Sigmoid colon (tissue), 4 donors: ENCODE results near the gene TOP1.

Source experiments
- EP300 ChIP-seq, 4 donors: sonication (generic); formaldehyde crosslinking; IDR thresholded peaks; one replicate each; pipeline ENCODE4 v1.6.1; 2017; ENCODE audit warnings: antibody characterized with exemption in 4 of 4
- POLR2A ChIP-seq, 2 donors: fragments of 450-650 bp; IDR thresholded peaks; one replicate each; pipeline ENCODE4 v1.6.1; 2016; ENCODE audit warnings: antibody characterized with exemption in 2 of 2, mild to moderate bottlenecking in 2 of 2, moderate library complexity in 2 of 2
- TF ChIP-seq, protein P1 (sequence below), 4 experiments: fragments of 450-650 bp in 3 of 4; fragments of 200-600 bp in 1 of 4; IDR thresholded peaks; one replicate each; pipeline ENCODE4 v1.5.1; 2016 to 2019; ENCODE audit warnings: antibody characterized with exemption in 4 of 4, mild to moderate bottlenecking in 3 of 4, moderate library complexity in 2 of 4

DNA sequence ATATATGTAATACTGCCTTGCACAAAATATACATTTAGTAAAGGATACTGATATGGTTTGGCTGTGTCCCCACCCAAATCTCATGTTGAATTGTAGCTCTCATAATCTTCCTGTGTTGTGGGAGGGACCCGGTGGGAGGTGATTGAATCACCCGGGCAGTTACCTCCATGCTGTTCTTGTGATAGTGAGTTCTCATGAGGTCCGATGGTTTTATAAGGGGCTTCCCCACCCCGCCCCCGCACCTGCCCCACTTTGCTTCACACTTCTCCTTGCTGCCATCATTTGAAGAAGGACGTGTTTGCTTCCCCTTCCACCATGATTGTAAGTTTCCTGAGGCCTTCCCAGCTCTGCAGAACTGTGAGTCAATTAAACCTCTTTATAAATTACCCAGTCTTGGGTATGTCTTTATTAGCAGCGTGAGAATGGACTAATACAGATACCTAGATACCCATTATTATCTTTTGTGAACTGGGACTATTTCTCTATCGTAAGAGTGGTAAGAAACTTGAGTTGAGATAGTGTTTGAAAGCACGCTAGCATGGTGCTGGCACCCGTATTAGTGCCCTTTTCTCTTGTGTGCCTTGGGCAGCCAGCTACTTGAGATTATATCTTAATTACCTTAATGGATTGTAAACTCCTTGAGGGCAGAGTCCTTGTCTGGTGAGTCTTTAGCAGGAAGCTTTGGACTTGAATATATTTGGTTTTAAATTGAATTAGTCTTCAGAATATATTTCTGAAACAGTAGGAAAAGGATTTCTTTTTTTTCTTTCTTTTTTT is 25.6 kb downstream of the TOP1 start:
- TF ChIP-seq, protein P1, sequence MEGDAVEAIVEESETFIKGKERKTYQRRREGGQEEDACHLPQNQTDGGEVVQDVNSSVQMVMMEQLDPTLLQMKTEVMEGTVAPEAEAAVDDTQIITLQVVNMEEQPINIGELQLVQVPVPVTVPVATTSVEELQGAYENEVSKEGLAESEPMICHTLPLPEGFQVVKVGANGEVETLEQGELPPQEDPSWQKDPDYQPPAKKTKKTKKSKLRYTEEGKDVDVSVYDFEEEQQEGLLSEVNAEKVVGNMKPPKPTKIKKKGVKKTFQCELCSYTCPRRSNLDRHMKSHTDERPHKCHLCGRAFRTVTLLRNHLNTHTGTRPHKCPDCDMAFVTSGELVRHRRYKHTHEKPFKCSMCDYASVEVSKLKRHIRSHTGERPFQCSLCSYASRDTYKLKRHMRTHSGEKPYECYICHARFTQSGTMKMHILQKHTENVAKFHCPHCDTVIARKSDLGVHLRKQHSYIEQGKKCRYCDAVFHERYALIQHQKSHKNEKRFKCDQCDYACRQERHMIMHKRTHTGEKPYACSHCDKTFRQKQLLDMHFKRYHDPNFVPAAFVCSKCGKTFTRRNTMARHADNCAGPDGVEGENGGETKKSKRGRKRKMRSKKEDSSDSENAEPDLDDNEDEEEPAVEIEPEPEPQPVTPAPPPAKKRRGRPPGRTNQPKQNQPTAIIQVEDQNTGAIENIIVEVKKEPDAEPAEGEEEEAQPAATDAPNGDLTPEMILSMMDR (IDR thresholded peaks at IDR 0.05) = no peak
- TF ChIP-seq POLR2A (IDR thresholded peaks at IDR 0.05) = no peak
- TF ChIP-seq EP300 (IDR thresholded peaks at IDR 0.05) = no peak
